Breast epithelium (tissue), 4 donors: ENCODE measurements around the gene USP3. TPM values are rescaled to one million over a fixed set of nuclear protein-coding genes. Genes with fewer than 3 reads are reported as not detected.
A peak's percentile ranks its signal among the peaks of the same experiment; 100 is the strongest.

ENCODE experiments used
- DNase-seq, 2 donors: peaks; one replicate each; pipeline ENCODE4 v3.0.0-alpha.2; 2019; ENCODE audit warnings: low spot score in 2 of 2
- H3K27ac ChIP-seq, 2 donors: fragments of 200-600 bp; sonication (generic) in 1 of 2; one replicate each; pipeline ENCODE4 v1.5.1; 2016 to 2019; ENCODE audit warnings: mild to moderate bottlenecking in 1 of 2
- H3K27me3 ChIP-seq, 2 donors: fragments of 200-600 bp; sonication (generic) in 1 of 2; one replicate each; pipeline versions ENCODE4 v1.5.1 to v1.6.0; 2017 to 2019; ENCODE audit warnings: control low read depth in 1 of 2, mild to moderate bottlenecking in 1 of 2
- H3K36me3 ChIP-seq: fragments of 200-600 bp; one replicate; pipeline ENCODE4 v1.5.1; 2019
- H3K4me1 ChIP-seq, 2 donors: fragments of 200-600 bp; sonication (generic); one replicate each; pipeline ENCODE4 v1.5.1; 2016 to 2019; ENCODE audit warnings: control low read depth in 1 of 2
- H3K4me3 ChIP-seq, 3 donors: fragments of 200-600 bp; sonication (generic); 1 replicate in 2 of 3; 2 replicates in 1 of 3; pipeline ENCODE4 v1.5.1; 2016 to 2019; ENCODE audit warnings: mild to moderate bottlenecking in 3 of 3, moderate library complexity in 2 of 3
- H3K9me3 ChIP-seq, 2 donors: fragments of 200-600 bp; sonication (generic) in 1 of 2; one replicate each; pipeline ENCODE4 v1.5.1; 2016 to 2019; ENCODE audit warnings: control low read depth in 1 of 2
- CTCF ChIP-seq, 3 donors: fragments of 450-650 bp; IDR thresholded peaks; one replicate each; pipeline ENCODE4 v1.5.1; 2016 to 2017; ENCODE audit warnings: antibody characterized with exemption in 3 of 3, mild to moderate bottlenecking in 3 of 3, moderate library complexity in 3 of 3
- POLR2A ChIP-seq: fragments of 450-650 bp; IDR thresholded peaks from one replicate; pipeline ENCODE4 v1.6.1; 2016; ENCODE audit warnings: antibody characterized with exemption, mild to moderate bottlenecking, moderate library complexity
- POLR2AphosphoS5 ChIP-seq, 3 donors: sonication (generic); formaldehyde crosslinking; IDR thresholded peaks; one replicate each; pipeline ENCODE4 v1.6.1; 2017; ENCODE audit warnings: antibody characterized with exemption in 3 of 3
- intact Hi-C: fragments of 100-400 bp; cut with DNase I; formaldehyde crosslinking; loops from one replicate; pipeline ENCODE4 v1.15.1; 2023; ENCODE audit warnings: low total_unique reads
- total RNA-seq, 3 donors: library from RNA; depleted of rRNA; stranded (reverse); fragments of >200 nt; gene quantifications; one replicate each; pipeline ENCODE4 v1.1.0, GENCODE V29; 2016

USP3 gene
- total RNA-seq, 3 donors from 2014 or later, result 70.4 to 88.7 (median 76.7) TPM

GRCh38 chr15:63623232-63623969 lies 119.0 kb downstream of the USP3 start:
- Histone ChIP-seq H3K36me3 (peaks cover 5% of the 10 kb centered on the region), H3K4me1 (no peaks in the 10 kb centered on the region), H3K27me3 (no peaks in the 10 kb centered on the region), H3K27ac (no peak overlapping the region), H3K9me3 (no peaks in the 10 kb centered on the region), H3K4me3 (no peak overlapping the region)
- no peak for DNase-seq
- TF ChIP-seq CTCF (IDR thresholded peaks at IDR 0.05) (no peak), POLR2AphosphoS5 (IDR thresholded peaks at IDR 0.05) (no peak)
- intact Hi-C loops, result no loop called here

GRCh38 chr15:63626955-63627354 lies 122.6 kb downstream of the USP3 start:
- no peaks in the 10 kb centered on the region for H3K27me3 ChIP-seq
- intact Hi-C loops, result no loop called here
- no peak for TF ChIP-seq POLR2AphosphoS5 (IDR thresholded peaks at IDR 0.05)
- TF ChIP-seq POLR2A, result no peak
- no peak for TF ChIP-seq CTCF (IDR thresholded peaks at IDR 0.05)

GRCh38 chr15:63628123-63628822 lies 123.9 kb downstream of the USP3 start:
- DNase-seq, result peak in 1 of 2 donors; percentile 57
- Histone ChIP-seq H3K9me3 (no peaks in the 10 kb centered on the region), H3K4me3 (no peak overlapping the region), H3K27ac (peak overlapping the region; percentile 23 to 37), H3K36me3 (peaks cover 3% of the 10 kb centered on the region), H3K4me1 (no peaks in the 10 kb centered on the region), H3K27me3 (no peaks in the 10 kb centered on the region)
- intact Hi-C loops, result no loop called here
- TF ChIP-seq POLR2A (no peak), POLR2AphosphoS5 (IDR thresholded peaks at IDR 0.05) (no peak), CTCF (IDR thresholded peaks at IDR 0.05) (no peak)

More at GRCh38 chr15:63626955-63627354, 122.6 kb downstream of the USP3 start:
- no peaks in the 10 kb centered on the region for H3K9me3 ChIP-seq
- no peak for DNase-seq
- peak overlapping the region; percentile 27 to 41 for H3K27ac ChIP-seq
- H3K4me3 ChIP-seq, result no peak overlapping the region
- H3K36me3 ChIP-seq, result peaks cover 5% of the 10 kb centered on the region
- H3K4me1 ChIP-seq, result no peaks in the 10 kb centered on the region

- no peak for DNase-seq
- no peak overlapping the region for H3K4me3 ChIP-seq
- no peaks in the 10 kb centered on the region for H3K27me3 ChIP-seq
- H3K36me3 ChIP-seq, result no peaks in the 10 kb centered on the region
- intact Hi-C loops, result no loop called here
- no peaks in the 10 kb centered on the region for H3K4me1 ChIP-seq
- H3K9me3 ChIP-seq, result no peaks in the 10 kb centered on the region
- H3K27ac ChIP-seq, result no peak overlapping the region
- no peak for TF ChIP-seq POLR2A
- TF ChIP-seq CTCF (IDR thresholded peaks at IDR 0.05), result no peak
- TF ChIP-seq POLR2AphosphoS5 (IDR thresholded peaks at IDR 0.05), result no peak
Measured at GRCh38 chr15:63630036-63630751, 125.8 kb downstream of the USP3 start.
